Prostate gland (tissue), 2 donors: ENCODE data around the gene SLC27A1. TPM values are rescaled to one million over a fixed set of nuclear protein-coding genes. Genes with fewer than 3 reads are reported as not detected.
"Not testable (repeated sequence)": the region's sequence is repeated elsewhere in the genome, so short reads cannot be mapped to it uniquely, and the experiment has no call there.

Source experiments
- DNase-seq: peaks from one replicate; pipeline ENCODE4 v3.0.0-alpha.2; 2019; ENCODE audit warnings: low spot score
- H3K27ac ChIP-seq, 2 donors: fragments of 200-600 bp; sonication (generic); 2 replicates each; pipeline ENCODE4 v1.5.1; 2017 to 2019
- H3K27me3 ChIP-seq: fragments of 200-600 bp; sonication (generic); replicated peaks from 2 replicates; pipeline ENCODE4 v1.5.1; 2019; ENCODE audit not compliant: insufficient read depth
- H3K36me3 ChIP-seq, 2 donors: fragments of 200-600 bp; sonication (generic); 1 replicate in 1 of 2; 2 replicates in 1 of 2; pipeline versions ENCODE4 v1.5.1 to v1.8.1; 2017 to 2019
- H3K4me1 ChIP-seq: fragments of 200-600 bp; sonication (generic); replicated peaks from 2 replicates; pipeline ENCODE4 v1.5.1; 2019
- H3K4me3 ChIP-seq, 2 donors: fragments of 200-600 bp; sonication (generic); 2 replicates each; pipeline ENCODE4 v1.5.1; 2017 to 2019
- H3K9me3 ChIP-seq: fragments of 200-600 bp; sonication (generic); 2 replicates; pipeline ENCODE4 v1.5.1; 2017
- CTCF ChIP-seq, 4 experiments: fragments of 200-600 bp in 2 of 4; fragments of 450-650 bp in 2 of 4; sonication (generic) in 2 of 4; IDR thresholded peaks; 1 replicate in 3 of 4; 2 replicates in 1 of 4; pipeline ENCODE4 v1.5.1; 2016 to 2019; ENCODE audit warnings: antibody characterized with exemption in 4 of 4, mild to moderate bottlenecking in 2 of 4, moderate library complexity in 2 of 4
- POLR2A ChIP-seq: fragments of 450-650 bp; IDR thresholded peaks from one replicate; pipeline ENCODE4 v1.6.1; 2016; ENCODE audit warnings: antibody characterized with exemption, mild to moderate bottlenecking
- POLR2AphosphoS5 ChIP-seq: sonication (generic); formaldehyde crosslinking; IDR thresholded peaks from one replicate; pipeline ENCODE4 v1.6.1; 2017; ENCODE audit warnings: antibody characterized with exemption
- WGBS: methylation state at CpG from one replicate; pipeline ENCODE4 v1.1.5; 2018; 5-methylcytosine and 5-hydroxymethylcytosine counted together
- intact Hi-C: fragments of 100-400 bp; cut with DNase I; formaldehyde crosslinking; loops from one replicate; pipeline ENCODE4 v1.14.2; 2022
- total RNA-seq, 2 donors: library from RNA; depleted of rRNA; stranded (reverse); fragments of >200 nt; gene quantifications; one replicate each; pipeline ENCODE4 v1.1.0, GENCODE V29; 2016

The SLC27A1 gene
- total RNA-seq, 2 donors from 2014 or later, result 73.3 to 78.7 TPM

- Histone ChIP-seq H3K4me1 (peaks cover 8% of the 10 kb centered on the region), H3K27me3 (no peaks in the 10 kb centered on the region), H3K27ac (peak overlapping the region in 1 of 2 donors; percentile 97), H3K36me3 (no peaks in the 10 kb centered on the region), H3K4me3 (peak overlapping the region; percentile 86 to 90), H3K9me3 (no peaks in the 10 kb centered on the region)
- no peak for TF ChIP-seq POLR2A
- TF ChIP-seq POLR2AphosphoS5, result no peak
- no peak for TF ChIP-seq CTCF (IDR thresholded peaks at IDR 0.05)
- WGBS, result 42% methylated on average over 12 of the region's 12 CpGs
- peak; percentile 18 for DNase-seq
- intact Hi-C loops, result loop anchor here (5.0 kb wide), 1 partner anchor 41 kb away; the partner anchor contains the start of gene PGLS
Measured at GRCh38 chr19:17471410-17472125, 1.2 kb downstream of the SLC27A1 start.

- Histone ChIP-seq H3K9me3 (no peaks in the 10 kb centered on the region), H3K27me3 (no peaks in the 10 kb centered on the region), H3K4me3 (no peak overlapping the region), H3K36me3 (no peaks in the 10 kb centered on the region), H3K27ac (no peak overlapping the region), H3K4me1 (peaks cover 8% of the 10 kb centered on the region)
- TF ChIP-seq POLR2AphosphoS5 (no peak), CTCF (IDR thresholded peaks at IDR 0.05) (no peak), POLR2A (no peak)
- no peak for DNase-seq
- intact Hi-C loops, result loop anchor here (5.0 kb wide), 1 partner anchor 39 kb away; the partner anchor contains the start of gene PGLS
- WGBS, result 81% methylated on average over 9 of the region's 9 CpGs
Measured at GRCh38 chr19:17473041-17473440, 2.7 kb downstream of the SLC27A1 start.

- H3K9me3 ChIP-seq, H3K4me1 ChIP-seq, DNase-seq, H3K27me3 ChIP-seq, H3K4me3 ChIP-seq, H3K36me3 ChIP-seq, intact Hi-C loops: not testable (repeated sequence)
- H3K27ac ChIP-seq, result peak overlapping the region; percentile 70 to 74
- 70% methylated on average over 6 of the region's 6 CpGs for WGBS
Measured at GRCh38 chr19:17475011-17475540, 4.8 kb downstream of the SLC27A1 start.

- Histone ChIP-seq H3K27me3 (no peaks in the 10 kb centered on the region), H3K27ac (peak overlapping the region; percentile 70 to 74), H3K4me1 (peaks cover 8% of the 10 kb centered on the region), H3K9me3 (no peaks in the 10 kb centered on the region), H3K4me3 (no peak overlapping the region), H3K36me3 (no peaks in the 10 kb centered on the region)
- peak; percentile 90 for DNase-seq
- intact Hi-C loops, result no loop called here
- WGBS, result 15% methylated on average over 10 of the region's 10 CpGs
- TF ChIP-seq POLR2AphosphoS5 (peak; percentile 96), POLR2A (peak; percentile 39), CTCF (IDR thresholded peaks at IDR 0.05) (no peak)
Measured at GRCh38 chr19:17475541-17476115, 5.3 kb downstream of the SLC27A1 start.

GRCh38 chr19:17479325-17479791, 9.0 kb downstream of the SLC27A1 start:
- H3K9me3 ChIP-seq, result no peaks in the 10 kb centered on the region
- no peak overlapping the region for H3K27ac ChIP-seq
- 53% methylated on average over 6 of the region's 6 CpGs for WGBS

More at GRCh38 chr19:17479325-17479791, 9.0 kb downstream of the SLC27A1 start:
- Histone ChIP-seq H3K4me1 (peaks cover 5% of the 10 kb centered on the region), H3K4me3 (no peak overlapping the region), H3K36me3 (no peaks in the 10 kb centered on the region), H3K27me3 (no peaks in the 10 kb centered on the region)
- intact Hi-C loops, result no loop called here
- TF ChIP-seq POLR2AphosphoS5 (no peak), POLR2A (no peak), CTCF (IDR thresholded peaks at IDR 0.05) (no peak)
- DNase-seq, result no peak
